ENCODE measurements around the gene IL1A. TPM values are rescaled to one million over a fixed set of nuclear protein-coding genes. Genes with fewer than 3 reads are reported as not detected.
"Not testable (repeated sequence)": the region's sequence is repeated elsewhere in the genome, so short reads cannot be mapped to it uniquely, and the experiment has no call there.

The IL1A gene, protein sequence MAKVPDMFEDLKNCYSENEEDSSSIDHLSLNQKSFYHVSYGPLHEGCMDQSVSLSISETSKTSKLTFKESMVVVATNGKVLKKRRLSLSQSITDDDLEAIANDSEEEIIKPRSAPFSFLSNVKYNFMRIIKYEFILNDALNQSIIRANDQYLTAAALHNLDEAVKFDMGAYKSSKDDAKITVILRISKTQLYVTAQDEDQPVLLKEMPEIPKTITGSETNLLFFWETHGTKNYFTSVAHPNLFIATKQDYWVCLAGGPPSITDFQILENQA
- total RNA-seq: not detected

- Mint-ChIP-seq H3K27me3 (ENCODE audit: low read depth) (peaks cover 34% of the 10 kb centered on the region), H3K36me3 (ENCODE audit: low read depth) (no peaks in the 10 kb centered on the region), H3K4me1 (ENCODE audit: low read depth) (peaks cover 7% of the 10 kb centered on the region), H3K4me3 (no peak within 1 kb of the TSS), H3K9me3 (ENCODE audit: insufficient read depth) (no peaks in the 10 kb centered on the region), H3K27ac (no peak within 1 kb of the TSS)
- ChIA-PET POLR2A (no interaction called here), CTCF (interaction anchor here (0.7 to 1.7 kb wide), 4 partner anchors 35 to 174 kb away, joined by 3 to 4 read pairs (median 4); no protein-coding TSS in a partner anchor)
- no peak for DNase-seq
- no peak for ATAC-seq
Measured at GRCh38 chr2:112784199-112785189, at the start of gene IL1A. Gene IL1A (minus strand): TSS chr2:112784493. CDS start chr2:112783770, 723 bp downstream.

- POLR2A ChIA-PET: no interaction called here
- peaks cover 34% of the 10 kb centered on the region for H3K27me3 Mint-ChIP-seq (ENCODE audit: low read depth)
Measured at GRCh38 chr2:112833976-112834375, 49.7 kb upstream of the IL1A start.

DNA sequence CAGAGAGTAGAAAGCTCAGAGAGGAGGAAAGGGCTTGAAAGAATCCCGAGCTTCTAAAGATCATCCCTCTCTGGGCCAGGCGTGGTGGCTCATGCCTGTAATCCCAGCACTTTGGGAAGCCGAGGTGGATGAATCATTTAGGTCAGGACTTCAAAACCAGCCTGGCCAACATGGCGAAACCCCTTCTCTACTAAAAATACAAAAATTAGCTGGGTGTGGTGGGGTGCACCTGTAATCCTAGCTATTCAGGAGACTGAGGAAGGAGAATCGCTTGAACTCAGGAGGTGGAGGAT is 49.3 kb upstream of the IL1A start:
- DNase-seq; H3K27ac Mint-ChIP-seq; ATAC-seq; H3K4me1 Mint-ChIP-seq (ENCODE audit: low read depth); H3K4me3 Mint-ChIP-seq; H3K9me3 Mint-ChIP-seq (ENCODE audit: insufficient read depth); H3K36me3 Mint-ChIP-seq (ENCODE audit: low read depth): not testable (repeated sequence)
- CTCF ChIA-PET: interaction anchor here (1.2 kb wide), 1 partner anchor 18 kb away, joined by 3 read pairs; no protein-coding TSS in a partner anchor
- peaks cover 33% of the 10 kb centered on the region for H3K27me3 Mint-ChIP-seq (ENCODE audit: low read depth)
- POLR2A ChIA-PET: interaction anchor here (0.9 kb wide), 1 partner anchor 217 kb away, joined by 3 read pairs; no protein-coding TSS in a partner anchor

More at GRCh38 chr2:112833976-112834375, 49.7 kb upstream of the IL1A start:
- H3K4me1 Mint-ChIP-seq (ENCODE audit: low read depth): no peaks in the 10 kb centered on the region
- H3K27ac Mint-ChIP-seq: no peak overlapping the region
- no peaks in the 10 kb centered on the region for H3K36me3 Mint-ChIP-seq (ENCODE audit: low read depth)
- H3K4me3 Mint-ChIP-seq: no peak overlapping the region
- no peaks in the 10 kb centered on the region for H3K9me3 Mint-ChIP-seq (ENCODE audit: insufficient read depth)
- no peak for DNase-seq
- CTCF ChIA-PET: interaction anchor here (0.9 to 1.2 kb wide), 2 partner anchors 17 to 108 kb away, joined by 3 read pairs; no protein-coding TSS in a partner anchor
- no peak for ATAC-seq

GRCh38 chr2:112832841-112833638 is 48.7 kb upstream of the IL1A start:
- ATAC-seq (no peak), DNase-seq (no peak)
- no peak overlapping the region for H3K4me3 Mint-ChIP-seq
- H3K36me3 Mint-ChIP-seq (ENCODE audit: low read depth): no peaks in the 10 kb centered on the region
- H3K27ac Mint-ChIP-seq: no peak overlapping the region
- H3K4me1 Mint-ChIP-seq (ENCODE audit: low read depth): no peaks in the 10 kb centered on the region
- ChIA-PET CTCF (interaction anchor here (1.0 to 1.2 kb wide), 2 partner anchors 18 to 83 kb away, joined by 3 read pairs; no protein-coding TSS in a partner anchor), POLR2A (interaction anchor here (0.9 kb wide), 1 partner anchor 217 kb away, joined by 3 read pairs; no protein-coding TSS in a partner anchor)
- peaks cover 33% of the 10 kb centered on the region for H3K27me3 Mint-ChIP-seq (ENCODE audit: low read depth)
- no peaks in the 10 kb centered on the region for H3K9me3 Mint-ChIP-seq (ENCODE audit: insufficient read depth)

DNA sequence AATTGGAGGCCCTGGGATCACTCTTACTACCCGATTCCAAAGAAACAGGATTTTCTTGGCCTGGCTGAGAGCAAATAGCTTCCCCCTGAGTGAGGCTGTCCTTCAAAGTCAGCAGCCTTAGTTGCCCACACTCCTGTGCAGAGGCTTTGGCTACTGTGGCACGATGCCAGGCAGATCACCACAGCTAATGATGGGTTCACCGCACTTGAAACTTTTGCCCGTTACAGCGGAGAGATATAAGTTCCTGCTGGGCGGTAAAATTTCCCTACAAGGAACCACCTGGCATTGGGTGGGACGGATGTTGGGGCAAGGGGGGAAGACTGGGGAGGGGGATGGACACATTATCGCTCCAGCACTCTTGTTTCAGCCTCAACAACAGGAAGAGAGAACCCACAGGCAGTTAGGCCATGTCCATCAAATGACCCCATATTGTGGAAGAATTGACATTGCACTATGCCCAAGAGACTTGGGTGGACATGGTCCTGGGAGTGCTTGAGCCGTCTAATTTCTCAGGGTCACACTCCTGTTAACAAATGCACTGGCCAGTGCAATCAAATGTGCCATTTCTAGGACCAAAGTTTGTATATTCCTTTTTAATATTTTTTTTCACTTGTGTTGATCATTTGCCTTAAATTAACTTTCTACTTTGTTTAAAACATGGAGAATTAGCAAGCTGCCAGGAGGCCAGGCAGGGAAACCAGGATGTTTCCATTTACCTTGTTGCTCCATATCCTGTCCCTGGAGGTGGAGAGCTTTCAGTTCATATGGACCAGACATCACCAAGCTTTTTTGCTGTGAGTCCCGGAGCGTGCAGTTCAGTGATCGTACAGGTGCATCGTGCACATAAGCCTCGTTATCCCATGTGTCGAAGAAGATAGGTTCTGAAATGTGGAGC is 47.9 kb upstream of the IL1A start:
- no peaks in the 10 kb centered on the region for H3K9me3 Mint-ChIP-seq (ENCODE audit: insufficient read depth)
- H3K27me3 Mint-ChIP-seq (ENCODE audit: low read depth): peaks cover 34% of the 10 kb centered on the region
- ChIA-PET CTCF (interaction anchor here (1.0 kb wide), 1 partner anchor 82 kb away, joined by 3 read pairs; no protein-coding TSS in a partner anchor), POLR2A (no interaction called here)
- H3K27ac Mint-ChIP-seq: no peak overlapping the region
- no peaks in the 10 kb centered on the region for H3K36me3 Mint-ChIP-seq (ENCODE audit: low read depth)
- DNase-seq (no peak), ATAC-seq (no peak)
- H3K4me3 Mint-ChIP-seq: no peak overlapping the region
- no peaks in the 10 kb centered on the region for H3K4me1 Mint-ChIP-seq (ENCODE audit: low read depth)

- DNase-seq (no peak), ATAC-seq (no peak)
- Mint-ChIP-seq H3K9me3 (ENCODE audit: insufficient read depth) (no peaks in the 10 kb centered on the region), H3K27ac (no peak overlapping the region), H3K27me3 (ENCODE audit: low read depth) (peaks cover 34% of the 10 kb centered on the region), H3K36me3 (ENCODE audit: low read depth) (no peaks in the 10 kb centered on the region), H3K4me1 (ENCODE audit: low read depth) (no peaks in the 10 kb centered on the region), H3K4me3 (no peak overlapping the region)
- CTCF ChIA-PET: interaction anchor here (1.3 kb wide), 1 partner anchor 110 kb away, joined by 3 read pairs; no protein-coding TSS in a partner anchor
- POLR2A ChIA-PET: no interaction called here
Measured at GRCh38 chr2:112831513-112831845, 47.2 kb upstream of the IL1A start.

GRCh38 chr2:112830682-112831512 is 46.6 kb upstream of the IL1A start:
- Mint-ChIP-seq H3K27ac (no peak overlapping the region), H3K36me3 (ENCODE audit: low read depth) (no peaks in the 10 kb centered on the region), H3K4me1 (ENCODE audit: low read depth) (no peaks in the 10 kb centered on the region), H3K9me3 (ENCODE audit: insufficient read depth) (no peaks in the 10 kb centered on the region), H3K27me3 (ENCODE audit: low read depth) (peaks cover 29% of the 10 kb centered on the region), H3K4me3 (no peak overlapping the region)
- ChIA-PET CTCF (interaction anchor here (1.3 to 1.8 kb wide), 2 partner anchors 82 to 111 kb away, joined by 3 to 5 read pairs; no protein-coding TSS in a partner anchor), POLR2A (no interaction called here)
- ATAC-seq (no peak), DNase-seq (no peak)

- Mint-ChIP-seq H3K36me3 (ENCODE audit: low read depth) (no peaks in the 10 kb centered on the region), H3K27me3 (ENCODE audit: low read depth) (peaks cover 29% of the 10 kb centered on the region), H3K4me1 (ENCODE audit: low read depth) (no peaks in the 10 kb centered on the region), H3K27ac (no peak overlapping the region), H3K4me3 (no peak overlapping the region), H3K9me3 (ENCODE audit: insufficient read depth) (no peaks in the 10 kb centered on the region)
- ChIA-PET POLR2A (no interaction called here), CTCF (interaction anchor here (1.3 to 1.8 kb wide), 3 partner anchors 55 to 111 kb away, joined by 3 to 5 read pairs (median 4); no protein-coding TSS in a partner anchor)
- DNase-seq: no peak
- no peak for ATAC-seq
Measured at GRCh38 chr2:112829961-112830681, 45.8 kb upstream of the IL1A start.

GRCh38 chr2:112829101-112829960 is 45.0 kb upstream of the IL1A start:
- no peaks in the 10 kb centered on the region for H3K36me3 Mint-ChIP-seq (ENCODE audit: low read depth)
- H3K27me3 Mint-ChIP-seq (ENCODE audit: low read depth): peaks cover 29% of the 10 kb centered on the region
- no peak for DNase-seq
- no peaks in the 10 kb centered on the region for H3K9me3 Mint-ChIP-seq (ENCODE audit: insufficient read depth)
- no peak overlapping the region for H3K4me3 Mint-ChIP-seq
- CTCF ChIA-PET: interaction anchor here (1.3 to 1.8 kb wide), 2 partner anchors 56 to 80 kb away, joined by 4 to 5 read pairs; no protein-coding TSS in a partner anchor
- H3K27ac Mint-ChIP-seq: no peak overlapping the region
- POLR2A ChIA-PET: no interaction called here
- peaks cover 4% of the 10 kb centered on the region for H3K4me1 Mint-ChIP-seq (ENCODE audit: low read depth)
- no peak for ATAC-seq

Data from activated CD8-positive, alpha-beta T cell treated with anti-CD3 and anti-CD28 coated beads, Interleukin-2, amount 10 ng/mL, durations not matched to agents 7 days and 5 days (primary cell).